ENCODE results near the gene TMPRSS3.

GRCh38 chr21:42343963-42344510, 51.8 kb downstream of the TMPRSS3 start:
- no peak for TF ChIP-seq CTCF (IDR thresholded peaks at IDR 0.05)
- TF ChIP-seq POLR2A (IDR thresholded peaks at IDR 0.05): no peak
